GM12878 (cell line): ENCODE results near the gene DUSP22. TPM values are rescaled to one million over a fixed set of nuclear protein-coding genes. Genes with fewer than 3 reads are reported as not detected.

ENCODE experiments used
- ATF3 ChIP-seq: IDR thresholded peaks from 2 replicates; pipeline ENCODE4 v1.6.1; 2011; ENCODE audit warnings: low read depth, mild to moderate bottlenecking, low read length, moderate library complexity, borderline replicate concordance; ENCODE audit errors: extremely low read depth
- CBFB ChIP-seq: IDR thresholded peaks from 2 replicates; pipeline ENCODE4 v1.6.1; 2016; ENCODE audit warnings: antibody characterized with exemption, low read depth
- EED ChIP-seq: sonication (generic); IDR thresholded peaks from 2 replicates; pipeline ENCODE4 v1.6.1; 2016; ENCODE audit warnings: antibody characterized with exemption, low read depth
- ELK1 ChIP-seq: IDR thresholded peaks from 2 replicates; pipeline ENCODE4 v1.6.1; 2012; ENCODE audit warnings: low read depth, low read length, improper control_type of control experiment
- HCFC1 ChIP-seq: fragments of 150-350 bp; IDR thresholded peaks from 2 replicates; pipeline ENCODE4 v1.6.1; 2014; ENCODE audit warnings: low read length
- MYB ChIP-seq: fragments of 150-350 bp; IDR thresholded peaks from 2 replicates; pipeline ENCODE4 v1.6.1; 2014; ENCODE audit warnings: mild to moderate bottlenecking, low read depth, low read length, borderline replicate concordance
- NKRF ChIP-seq: fragments of 450-650 bp; conservative IDR thresholded peaks from 2 replicates; pipeline ENCODE4 v1.6.1; 2017; ENCODE audit warnings: mild to moderate bottlenecking, moderate library complexity
- NR2C1 ChIP-seq: fragments of 450-650 bp; IDR thresholded peaks from 2 replicates; pipeline ENCODE4 v1.6.1; 2017; ENCODE audit warnings: antibody characterized with exemption, mild to moderate bottlenecking, moderate library complexity
- PAX8 ChIP-seq: fragments of 450-650 bp; IDR thresholded peaks from 2 replicates; pipeline ENCODE4 v1.6.1; 2017; ENCODE audit warnings: mild to moderate bottlenecking, moderate library complexity
- POLR2AphosphoS5 ChIP-seq: IDR thresholded peaks from 2 replicates; pipeline ENCODE4 v1.6.1; 2011; ENCODE audit warnings: mild to moderate bottlenecking, low read length, inconsistent platforms
- RELB ChIP-seq: fragments of 450-650 bp; IDR thresholded peaks from 2 replicates; pipeline ENCODE4 v1.6.1; 2017; ENCODE audit warnings: low read depth, mild to moderate bottlenecking, moderate library complexity
- SMARCA5 ChIP-seq: fragments of 450-650 bp; IDR thresholded peaks from 2 replicates; pipeline ENCODE4 v1.6.1; 2017; ENCODE audit warnings: mild to moderate bottlenecking
- YY1 ChIP-seq: IDR thresholded peaks from 2 replicates; pipeline ENCODE4 v1.6.1; 2011; ENCODE audit warnings: low read depth, mild to moderate bottlenecking, low read length
- ZBTB11 ChIP-seq: fragments of 450-650 bp; formaldehyde crosslinking; IDR thresholded peaks from 2 replicates; pipeline ENCODE4 v1.5.0; 2022; ENCODE audit warnings: mild to moderate bottlenecking, missing genetic modification characterization
- ZNF687 ChIP-seq: fragments of 450-650 bp; IDR thresholded peaks from 2 replicates; pipeline ENCODE4 v1.6.1; 2017; ENCODE audit warnings: mild to moderate bottlenecking, moderate library complexity
- ZZZ3 ChIP-seq: IDR thresholded peaks from 2 replicates; pipeline ENCODE4 v1.6.1; 2011; ENCODE audit warnings: low read depth; ENCODE audit not compliant: control insufficient read depth, insufficient read length
- polyA plus RNA-seq, 11 experiments: library from polyadenylated mRNA; depleted of rRNA in 4 of 11; unstranded in 6 of 11; stranded (reverse) in 5 of 11; fragments of >200 nt; fragmentation: Nextera tagmentation in 4 of 11; fragmentation: Illumina TruSeq in 1 of 11; extraction: Ambion mirVana in 4 of 11; extraction: Trizol in 1 of 11; gene quantifications; 1 replicate in 1 of 11; 2 replicates in 10 of 11; pipeline versions ENCODE4 v1.2.1 to v1.2.3, GENCODE V29; 2011 to 2016; ENCODE audit warnings: inconsistent platforms in 2 of 11, missing spikeins in 2 of 11, low read depth in 1 of 11
- total RNA-seq, 4 experiments: library from RNA; depleted of rRNA in 3 of 4; stranded (reverse); fragments of >200 nt in 3 of 4; fragmentation: Illumina TruSeq in 1 of 4; extraction: Trizol in 1 of 4; gene quantifications; 2 replicates each; pipeline versions ENCODE4 v1.2.1 to v1.2.3, GENCODE V29; 2013 to 2021

The DUSP22 gene
- total and polyA plus RNA-seq, 10 of the 15 experiments (the other 5 are each of a cell fraction or from before 2014, with no cell fraction given), result 78.9 to 156 (median 107) TPM

GRCh38 chr6:286681-287488 lies 5.4 kb upstream of the DUSP22 start (continued):
- TF ChIP-seq ZBTB11 (CRISPR knock-in tag) (no peak), YY1 (peak; percentile 3; the same call in 1 of the 2 replicates), EED (peak; percentile 74), ZNF687 (no peak), NKRF (no peak), ELK1 (0 out of 2 replicates have a peak, but pooled peaks have one; percentile 45), ATF3 (no peak), ZZZ3 (no peak), PAX8 (no peak), POLR2AphosphoS5 (peak; percentile 77), HCFC1 (no peak; the same call in 1 of the 2 replicates), CBFB (peak; percentile 36; the same call in 1 of the 2 replicates), RELB (peak; percentile 96), MYB (no peak), NR2C1 (no peak), SMARCA5 (no peak)
